ENCODE measurements around the gene TNIP1. TPM values are rescaled to one million over a fixed set of nuclear protein-coding genes. Genes with fewer than 3 reads are reported as not detected.

Gene TNIP1
- total RNA-seq, 1 experiment from 2014 or later: 339 TPM

DNA sequence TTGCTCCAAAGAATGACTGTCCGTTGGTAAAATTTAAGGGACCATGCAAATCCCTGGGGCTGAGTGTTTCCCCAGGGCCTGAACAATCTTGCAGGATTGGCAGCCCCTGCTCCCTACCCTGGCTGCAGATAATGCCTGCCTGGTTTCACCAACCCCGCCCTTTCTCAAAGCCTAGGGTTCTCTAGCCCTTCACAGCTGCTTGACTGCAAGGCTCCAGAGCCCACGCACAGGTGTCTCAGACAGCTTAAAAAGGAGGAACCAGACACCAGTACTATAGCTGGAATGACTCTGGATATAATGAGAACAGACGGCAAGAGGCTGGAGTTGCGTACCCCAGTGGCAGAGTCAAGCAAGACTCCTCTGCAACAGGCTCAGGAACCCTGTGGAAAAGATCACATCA is 25.2 kb upstream of the TNIP1 start:
- TF ChIP-seq, protein P1, sequence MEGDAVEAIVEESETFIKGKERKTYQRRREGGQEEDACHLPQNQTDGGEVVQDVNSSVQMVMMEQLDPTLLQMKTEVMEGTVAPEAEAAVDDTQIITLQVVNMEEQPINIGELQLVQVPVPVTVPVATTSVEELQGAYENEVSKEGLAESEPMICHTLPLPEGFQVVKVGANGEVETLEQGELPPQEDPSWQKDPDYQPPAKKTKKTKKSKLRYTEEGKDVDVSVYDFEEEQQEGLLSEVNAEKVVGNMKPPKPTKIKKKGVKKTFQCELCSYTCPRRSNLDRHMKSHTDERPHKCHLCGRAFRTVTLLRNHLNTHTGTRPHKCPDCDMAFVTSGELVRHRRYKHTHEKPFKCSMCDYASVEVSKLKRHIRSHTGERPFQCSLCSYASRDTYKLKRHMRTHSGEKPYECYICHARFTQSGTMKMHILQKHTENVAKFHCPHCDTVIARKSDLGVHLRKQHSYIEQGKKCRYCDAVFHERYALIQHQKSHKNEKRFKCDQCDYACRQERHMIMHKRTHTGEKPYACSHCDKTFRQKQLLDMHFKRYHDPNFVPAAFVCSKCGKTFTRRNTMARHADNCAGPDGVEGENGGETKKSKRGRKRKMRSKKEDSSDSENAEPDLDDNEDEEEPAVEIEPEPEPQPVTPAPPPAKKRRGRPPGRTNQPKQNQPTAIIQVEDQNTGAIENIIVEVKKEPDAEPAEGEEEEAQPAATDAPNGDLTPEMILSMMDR (IDR thresholded peaks at IDR 0.05; ENCODE audit: unreplicated experiment): no peak
- Mint-ChIP-seq H3K9me3 (ENCODE audit: low read depth, unreplicated experiment) (no peaks in the 10 kb centered on the region), H3K4me1 (ENCODE audit: low read depth, unreplicated experiment) (peaks cover 28% of the 10 kb centered on the region), H3K27ac (ENCODE audit: unreplicated experiment) (no peak overlapping the region), H3K36me3 (ENCODE audit: insufficient read depth, unreplicated experiment) (no peaks in the 10 kb centered on the region), H3K4me3 (ENCODE audit: low read depth, unreplicated experiment) (no peak overlapping the region), H3K27me3 (ENCODE audit: unreplicated experiment) (no peaks in the 10 kb centered on the region)
- BruUV-seq (replicated peaks): no TSS peak
- intact Hi-C loops (cut with micrococcal nuclease; ENCODE audit: unreplicated experiment): no loop called here
- CTCF ChIA-PET: interaction anchor here (1.0 to 1.5 kb wide), 2 partner anchors 9 to 11 kb away, joined by 3 to 4 read pairs; no protein-coding TSS in a partner anchor
- DNase-seq: no peak

GRCh38 chr5:151105561-151105960 is 24.7 kb upstream of the TNIP1 start:
- peaks cover 32% of the 10 kb centered on the region for H3K4me1 Mint-ChIP-seq (ENCODE audit: low read depth, unreplicated experiment)
- no peaks in the 10 kb centered on the region for H3K27me3 Mint-ChIP-seq (ENCODE audit: unreplicated experiment)
- TF ChIP-seq, protein P1 (IDR thresholded peaks at IDR 0.05; ENCODE audit: unreplicated experiment): no peak
- intact Hi-C loops (cut with micrococcal nuclease; ENCODE audit: unreplicated experiment): no loop called here
- H3K27ac Mint-ChIP-seq (ENCODE audit: unreplicated experiment): no peak overlapping the region
- CTCF ChIA-PET: interaction anchor here (1.0 to 1.5 kb wide), 2 partner anchors 9 to 10 kb away, joined by 3 to 4 read pairs; no protein-coding TSS in a partner anchor
- no peak overlapping the region for H3K4me3 Mint-ChIP-seq (ENCODE audit: low read depth, unreplicated experiment)
- BruUV-seq (replicated peaks): no TSS peak
- H3K9me3 Mint-ChIP-seq (ENCODE audit: low read depth, unreplicated experiment): no peaks in the 10 kb centered on the region
- H3K36me3 Mint-ChIP-seq (ENCODE audit: insufficient read depth, unreplicated experiment): no peaks in the 10 kb centered on the region
- no peak for DNase-seq

- Mint-ChIP-seq H3K4me1 (ENCODE audit: low read depth, unreplicated experiment) (peaks cover 40% of the 10 kb centered on the region), H3K4me3 (ENCODE audit: low read depth, unreplicated experiment) (no peak overlapping the region), H3K36me3 (ENCODE audit: insufficient read depth, unreplicated experiment) (no peaks in the 10 kb centered on the region), H3K9me3 (ENCODE audit: low read depth, unreplicated experiment) (no peaks in the 10 kb centered on the region), H3K27me3 (ENCODE audit: unreplicated experiment) (no peaks in the 10 kb centered on the region), H3K27ac (ENCODE audit: unreplicated experiment) (no peak overlapping the region)
- intact Hi-C loops (cut with micrococcal nuclease; ENCODE audit: unreplicated experiment): no loop called here
- TF ChIP-seq, protein P1 (IDR thresholded peaks at IDR 0.05; ENCODE audit: unreplicated experiment): no peak
- DNase-seq: no peak
- CTCF ChIA-PET: interaction anchor here (1.5 kb wide), 1 partner anchor 10 kb away, joined by 4 read pairs; no protein-coding TSS in a partner anchor
- BruUV-seq (replicated peaks): no TSS peak
Measured at GRCh38 chr5:151104795-151105194, 24.0 kb upstream of the TNIP1 start.

- BruUV-seq (replicated peaks): no TSS peak
- TF ChIP-seq, protein P1 (IDR thresholded peaks at IDR 0.05; ENCODE audit: unreplicated experiment): no peak
- Mint-ChIP-seq H3K4me1 (ENCODE audit: low read depth, unreplicated experiment) (peaks cover 35% of the 10 kb centered on the region), H3K9me3 (ENCODE audit: low read depth, unreplicated experiment) (no peaks in the 10 kb centered on the region), H3K4me3 (ENCODE audit: low read depth, unreplicated experiment) (no peak overlapping the region), H3K36me3 (ENCODE audit: insufficient read depth, unreplicated experiment) (no peaks in the 10 kb centered on the region), H3K27me3 (ENCODE audit: unreplicated experiment) (no peaks in the 10 kb centered on the region), H3K27ac (ENCODE audit: unreplicated experiment) (no peak overlapping the region)
- DNase-seq: no peak
- intact Hi-C loops (cut with micrococcal nuclease; ENCODE audit: unreplicated experiment): no loop called here
- CTCF ChIA-PET: interaction anchor here (0.9 kb wide), 1 partner anchor 12 kb away, joined by 3 read pairs; no protein-coding TSS in a partner anchor
Measured at GRCh38 chr5:151101746-151102145, 20.9 kb upstream of the TNIP1 start.

Measured in Calu3 (cell line).